Sigmoid colon (tissue), 7 donors: ENCODE data around the gene GSAP. TPM values are rescaled to one million over a fixed set of nuclear protein-coding genes. Genes with fewer than 3 reads are reported as not detected.

Source experiments
- DNase-seq: peaks from one replicate; pipeline ENCODE4 v3.0.0-alpha.2; 2019
- H3K27ac ChIP-seq, 4 donors: fragments of 200-600 bp; sonication (generic); one replicate each; pipeline ENCODE4 v1.5.1; 2016 to 2019; ENCODE audit warnings: mild to moderate bottlenecking in 1 of 4
- H3K27me3 ChIP-seq, 3 donors: fragments of 200-600 bp; sonication (generic); one replicate each; pipeline ENCODE4 v1.5.1; 2019; ENCODE audit warnings: mild to moderate bottlenecking in 1 of 3
- H3K36me3 ChIP-seq, 4 donors: fragments of 200-600 bp; sonication (generic); one replicate each; pipeline ENCODE4 v1.5.1; 2016 to 2019
- H3K4me1 ChIP-seq, 4 donors: fragments of 200-600 bp; sonication (generic); one replicate each; pipeline ENCODE4 v1.5.1; 2017 to 2019
- H3K4me3 ChIP-seq, 4 donors: fragments of 200-600 bp; sonication (generic); one replicate each; pipeline ENCODE4 v1.5.1; 2017 to 2019; ENCODE audit warnings: mild to moderate bottlenecking in 2 of 4, moderate library complexity in 1 of 4
- H3K9me3 ChIP-seq, 4 donors: fragments of 200-600 bp in 3 of 4; sonication (generic) in 3 of 4; one replicate each; pipeline versions ENCODE4 v1.5.1 to v1.6.1; 2013 to 2019
- CTCF ChIP-seq, 4 experiments: fragments of 450-650 bp in 3 of 4; fragments of 200-600 bp in 1 of 4; IDR thresholded peaks; one replicate each; pipeline ENCODE4 v1.5.1; 2016 to 2019; ENCODE audit warnings: antibody characterized with exemption in 4 of 4, mild to moderate bottlenecking in 3 of 4, moderate library complexity in 2 of 4
- EP300 ChIP-seq, 4 donors: sonication (generic); formaldehyde crosslinking; IDR thresholded peaks; one replicate each; pipeline ENCODE4 v1.6.1; 2017; ENCODE audit warnings: antibody characterized with exemption in 4 of 4
- POLR2A ChIP-seq, 2 donors: fragments of 450-650 bp; IDR thresholded peaks; one replicate each; pipeline ENCODE4 v1.6.1; 2016; ENCODE audit warnings: antibody characterized with exemption in 2 of 2, mild to moderate bottlenecking in 2 of 2, moderate library complexity in 2 of 2
- POLR2AphosphoS5 ChIP-seq, 4 donors: sonication (generic); formaldehyde crosslinking; IDR thresholded peaks; one replicate each; pipeline ENCODE4 v1.6.1; 2017; ENCODE audit warnings: antibody characterized with exemption in 4 of 4
- WGBS, 2 donors: extraction: QIAGEN DNeasy Blood & Tissue Kit; methylation state at CpG; one replicate each; pipeline ENCODE4 v1.1.7; 2013; 5-methylcytosine and 5-hydroxymethylcytosine counted together
- intact Hi-C: fragments of 100-400 bp; cut with DNase I; formaldehyde crosslinking; loops from one replicate; pipeline ENCODE4 v1.15.1; 2023
- polyA plus RNA-seq, 3 donors: library from polyadenylated mRNA; stranded (reverse); fragments of 200-250 nt; gene quantifications; one replicate each; pipeline ENCODE4 v1.2.3, GENCODE V29; 2013
- total RNA-seq, 4 donors: library from RNA; depleted of rRNA; stranded (reverse); fragments of >200 nt; gene quantifications; one replicate each; pipeline ENCODE4 v1.1.0, GENCODE V29; 2016
- donor health status: healthy with polysubstance abuse.
- donor health status: Bipolar disorder and iron deficiency.
- donor health status: healthy.

GSAP gene
- total and polyA plus RNA-seq, 7 donors, result 3.6 to 30.2 (median 15.1) TPM

GRCh38 chr7:77320714-77321113 lies 95.4 kb downstream of the GSAP start:
- peaks cover 0 to 8% (median 4%) of the 10 kb centered on the region in 4 donors for H3K36me3 ChIP-seq
- H3K27ac ChIP-seq, result no peak overlapping the region
- no peaks in the 10 kb centered on the region for H3K27me3 ChIP-seq
- intact Hi-C loops, result no loop called here
- no peak overlapping the region for H3K4me3 ChIP-seq
- peaks cover 0 to 16% (median 4%) of the 10 kb centered on the region in 4 donors for H3K4me1 ChIP-seq
- no peaks in the 10 kb centered on the region for H3K9me3 ChIP-seq
- no peak for DNase-seq
- WGBS, 2 donors, result 73 to 85% methylated on average over 2 of the region's 2 CpGs
- TF ChIP-seq EP300 (IDR thresholded peaks at IDR 0.05), result no peak
- TF ChIP-seq CTCF (IDR thresholded peaks at IDR 0.05), result no peak
- TF ChIP-seq POLR2AphosphoS5 (IDR thresholded peaks at IDR 0.05), result no peak
- no peak for TF ChIP-seq POLR2A (IDR thresholded peaks at IDR 0.05)

- 86 to 93% methylated on average over 4 of the region's 4 CpGs for WGBS, 2 donors
- DNase-seq, result no peak
- peaks cover 0 to 19% (median 9%) of the 10 kb centered on the region in 4 donors for H3K4me1 ChIP-seq
- intact Hi-C loops, result no loop called here
- H3K9me3 ChIP-seq, result no peaks in the 10 kb centered on the region
- H3K4me3 ChIP-seq, result no peak overlapping the region
- peaks cover 0 to 8% (median 4%) of the 10 kb centered on the region in 4 donors for H3K36me3 ChIP-seq
- no peak for TF ChIP-seq EP300 (IDR thresholded peaks at IDR 0.05)
- no peak for TF ChIP-seq CTCF (IDR thresholded peaks at IDR 0.05)
- TF ChIP-seq POLR2A (IDR thresholded peaks at IDR 0.05), result no peak
- no peak for TF ChIP-seq POLR2AphosphoS5 (IDR thresholded peaks at IDR 0.05)
- no peaks in the 10 kb centered on the region for H3K27me3 ChIP-seq
- no peak overlapping the region for H3K27ac ChIP-seq
These were observed 96.0 kb downstream of the GSAP start for GRCh38 chr7:77320137-77320536.

- no peaks in the 10 kb centered on the region for H3K9me3 ChIP-seq
- no peak overlapping the region for H3K4me3 ChIP-seq
- 66 to 95% methylated on average over 1 of the region's 1 CpG for WGBS, 2 donors
- DNase-seq, result no peak
- no peak for TF ChIP-seq CTCF (IDR thresholded peaks at IDR 0.05)
- TF ChIP-seq POLR2A (IDR thresholded peaks at IDR 0.05), result no peak
- TF ChIP-seq EP300 (IDR thresholded peaks at IDR 0.05), result no peak
- no peak for TF ChIP-seq POLR2AphosphoS5 (IDR thresholded peaks at IDR 0.05)
- H3K4me1 ChIP-seq, result peaks cover 0 to 31% (median 28%) of the 10 kb centered on the region in 4 donors
- no peak overlapping the region for H3K27ac ChIP-seq
- H3K27me3 ChIP-seq, result no peaks in the 10 kb centered on the region
- H3K36me3 ChIP-seq, result peaks cover 0 to 8% (median 4%) of the 10 kb centered on the region in 4 donors
- intact Hi-C loops, result no loop called here
These were observed 98.1 kb downstream of the GSAP start for GRCh38 chr7:77318019-77318418.

GRCh38 chr7:77316219-77316978 lies 99.8 kb downstream of the GSAP start:
- H3K4me1 ChIP-seq, result peaks cover 0 to 44% (median 40%) of the 10 kb centered on the region in 4 donors
- peaks cover 0 to 7% (median under 1%) of the 10 kb centered on the region in 4 donors for H3K36me3 ChIP-seq
- intact Hi-C loops, result no loop called here
- H3K27me3 ChIP-seq, result no peaks in the 10 kb centered on the region
- no peaks in the 10 kb centered on the region for H3K9me3 ChIP-seq
- no peak for TF ChIP-seq EP300 (IDR thresholded peaks at IDR 0.05)
- no peak for TF ChIP-seq POLR2A (IDR thresholded peaks at IDR 0.05)
- TF ChIP-seq POLR2AphosphoS5 (IDR thresholded peaks at IDR 0.05), result no peak
- no peak for TF ChIP-seq CTCF (IDR thresholded peaks at IDR 0.05)
- no peak for DNase-seq
- 78 to 84% methylated on average over 2 of the region's 2 CpGs for WGBS, 2 donors
- no peak overlapping the region for H3K4me3 ChIP-seq
- no peak overlapping the region for H3K27ac ChIP-seq
